DOHH2 (cell line): Measurements from ENCODE around the gene OR4N2.
"Not testable (repeated sequence)": the region's sequence is repeated elsewhere in the genome, so short reads cannot be mapped to it uniquely, and the experiment has no call there.

Experiments used
- H3F3A ChIP-seq: fragments of 200-600 bp; sonication (generic), shearing (Covaris generic); 2 replicates; pipeline ENCODE4 v1.6.0; 2016; ENCODE audit warnings: antibody characterized with exemption, mild to moderate bottlenecking; ENCODE audit not compliant: control insufficient read depth, insufficient read depth
- H3K27ac ChIP-seq: fragments of 200-600 bp; sonication (generic); 2 replicates; pipeline ENCODE4 v1.5.1; 2014; ENCODE audit warnings: low read depth, mild to moderate bottlenecking, low read length, moderate library complexity
- H3K27me3 ChIP-seq: fragments of 200-600 bp; sonication (generic); 2 replicates; pipeline ENCODE4 v1.6.1; 2014; ENCODE audit warnings: mild to moderate bottlenecking, low read length, mixed read lengths; ENCODE audit not compliant: control insufficient read depth
- H3K36me3 ChIP-seq: fragments of 200-600 bp; sonication (generic); 2 replicates; pipeline ENCODE4 v1.6.1; 2014; ENCODE audit warnings: mild to moderate bottlenecking, low read length, moderate library complexity, mixed read lengths; ENCODE audit not compliant: control insufficient read depth
- H3K4me1 ChIP-seq: fragments of 200-600 bp; sonication (generic); 2 replicates; pipeline ENCODE4 v1.6.1; 2014; ENCODE audit warnings: mild to moderate bottlenecking, low read length, mixed read lengths; ENCODE audit not compliant: control insufficient read depth
- H3K4me2 ChIP-seq: fragments of 200-600 bp; sonication (generic); 2 replicates; pipeline ENCODE4 v1.6.0; 2014; ENCODE audit warnings: mild to moderate bottlenecking, low read length, moderate library complexity
- H3K4me3 ChIP-seq: fragments of 200-600 bp; sonication (generic); 2 replicates; pipeline ENCODE4 v1.5.1; 2014; ENCODE audit warnings: mild to moderate bottlenecking, low read length, mixed read lengths
- H3K79me2 ChIP-seq: fragments of 200-600 bp; sonication (generic); 2 replicates; pipeline ENCODE4 v1.6.1; 2014; ENCODE audit warnings: mild to moderate bottlenecking, low read length, mixed read lengths; ENCODE audit not compliant: control insufficient read depth
- H3K9me2 ChIP-seq: fragments of 200-600 bp; sonication (generic); replicated peaks from 2 replicates; pipeline ENCODE4 v1.6.1; 2014; ENCODE audit warnings: mild to moderate bottlenecking, low read length, mixed read lengths; ENCODE audit not compliant: control insufficient read depth
- H3K9me3 ChIP-seq: fragments of 200-600 bp; sonication (generic); 2 replicates; pipeline ENCODE4 v1.6.1; 2014; ENCODE audit warnings: antibody characterized with exemption, low read length, mixed read lengths; ENCODE audit not compliant: control insufficient read depth, insufficient read depth
- H4K20me1 ChIP-seq: fragments of 200-600 bp; sonication (generic); 2 replicates; pipeline ENCODE4 v1.6.0; 2014; ENCODE audit warnings: low read depth, mild to moderate bottlenecking, antibody characterized with exemption, low read length, moderate library complexity; ENCODE audit not compliant: control insufficient read depth, insufficient read depth
- CTCF ChIP-seq: fragments of 200-600 bp; sonication (generic); IDR thresholded peaks from one replicate; pipeline ENCODE4 v1.5.1; 2014; ENCODE audit warnings: antibody characterized with exemption, mild to moderate bottlenecking, low read depth, low read length; ENCODE audit not compliant: poor library complexity, severe bottlenecking
- EZH2phosphoT487 ChIP-seq: fragments of 200-600 bp; sonication (generic); IDR thresholded peaks from 2 replicates; pipeline ENCODE4 v1.6.1; 2017; ENCODE audit warnings: borderline replicate concordance, mild to moderate bottlenecking, antibody characterized with exemption, low read length, moderate library complexity, mixed read lengths

Gene OR4N2

GRCh38 chr14:19821016-19821415, 17.4 kb downstream of the OR4N2 start:
- H3K4me3 ChIP-seq, H3F3A ChIP-seq, H4K20me1 ChIP-seq, H3K36me3 ChIP-seq, H3K4me1 ChIP-seq, H3K4me2 ChIP-seq, H3K27me3 ChIP-seq, H3K79me2 ChIP-seq, H3K9me3 ChIP-seq, H3K9me2 ChIP-seq, H3K27ac ChIP-seq: not testable (repeated sequence)

GRCh38 chr14:19823178-19823577, 19.6 kb downstream of the OR4N2 start:
- H3K79me2 ChIP-seq, result no peaks in the 10 kb centered on the region
- no peak overlapping the region for H3K4me2 ChIP-seq
- H3K36me3 ChIP-seq, result no peaks in the 10 kb centered on the region
- H3K27ac ChIP-seq, result no peak overlapping the region
- no peak overlapping the region for H3K4me3 ChIP-seq
- no peaks in the 10 kb centered on the region for H3K27me3 ChIP-seq
- TF ChIP-seq EZH2phosphoT487, result no peak
- TF ChIP-seq CTCF, result no peak
- H3K9me2 ChIP-seq, result no peaks in the 10 kb centered on the region
- no peaks in the 10 kb centered on the region for H3K4me1 ChIP-seq
- no peaks in the 10 kb centered on the region for H3F3A ChIP-seq
- H4K20me1 ChIP-seq, result no peaks in the 10 kb centered on the region
- H3K9me3 ChIP-seq, result peaks cover 3% of the 10 kb centered on the region; the same call in 1 of the 2 replicates

- no peaks in the 10 kb centered on the region for H3K27me3 ChIP-seq
- H3K9me2 ChIP-seq, result no peaks in the 10 kb centered on the region
- H3K4me2 ChIP-seq, result no peak overlapping the region
- no peaks in the 10 kb centered on the region for H3K79me2 ChIP-seq
- no peaks in the 10 kb centered on the region for H3K4me1 ChIP-seq
- peaks cover 3% of the 10 kb centered on the region; the same call in 1 of the 2 replicates for H3K9me3 ChIP-seq
- H3K4me3 ChIP-seq, result no peak overlapping the region
- TF ChIP-seq CTCF (no peak), EZH2phosphoT487 (no peak)
- H4K20me1 ChIP-seq, result no peaks in the 10 kb centered on the region
- H3K27ac ChIP-seq, result no peak overlapping the region
- H3F3A ChIP-seq, result no peaks in the 10 kb centered on the region
- H3K36me3 ChIP-seq, result no peaks in the 10 kb centered on the region
These were observed 20.2 kb downstream of the OR4N2 start for GRCh38 chr14:19823765-19824164.

- not testable (repeated sequence) for H3F3A ChIP-seq, H3K36me3 ChIP-seq, H3K27me3 ChIP-seq, H3K79me2 ChIP-seq, H3K4me2 ChIP-seq, H3K4me1 ChIP-seq, H4K20me1 ChIP-seq, H3K9me2 ChIP-seq, H3K4me3 ChIP-seq, H3K27ac ChIP-seq, H3K9me3 ChIP-seq
These were observed 24.2 kb downstream of the OR4N2 start for GRCh38 chr14:19827626-19828244.
